UCSD-AML1 (cell line): Measurements from ENCODE around the gene OSBPL10.
"Not testable (repeated sequence)": the region's sequence is repeated elsewhere in the genome, so short reads cannot be mapped to it uniquely, and the experiment has no call there.

ENCODE experiments used
- DNase-seq: peaks from one replicate; lab custom pipeline; 2025; ENCODE audit not compliant: unreplicated experiment; lab: John Stamatoyannopoulos, UW

Gene OSBPL10

GRCh38 chr3:31861826-31862225 is 119.2 kb downstream of the OSBPL10 start:
- DNase-seq, result no peak

- not testable (repeated sequence) for DNase-seq
Measured at GRCh38 chr3:31860642-31861041, 120.4 kb downstream of the OSBPL10 start.

DNA sequence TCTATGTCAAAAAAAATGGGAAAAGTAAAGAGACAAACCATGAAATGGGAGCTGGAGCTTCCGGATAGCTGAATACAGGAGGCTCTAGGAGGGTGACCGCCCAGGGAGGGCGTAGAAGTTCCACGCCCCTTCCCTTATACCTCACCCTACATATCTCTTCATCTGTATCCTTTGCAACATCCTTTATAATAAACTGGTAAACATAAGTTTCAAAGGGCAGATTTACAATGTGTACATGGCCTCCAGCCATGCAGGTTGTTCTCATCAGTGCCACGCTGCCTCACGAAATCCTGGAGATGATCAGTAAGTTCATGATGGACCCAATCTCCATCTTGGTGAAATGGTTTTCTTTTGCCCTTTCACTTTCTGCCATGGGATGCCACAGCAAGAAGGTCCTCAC is 121.8 kb downstream of the OSBPL10 start:
- DNase-seq, result no peak

DNA sequence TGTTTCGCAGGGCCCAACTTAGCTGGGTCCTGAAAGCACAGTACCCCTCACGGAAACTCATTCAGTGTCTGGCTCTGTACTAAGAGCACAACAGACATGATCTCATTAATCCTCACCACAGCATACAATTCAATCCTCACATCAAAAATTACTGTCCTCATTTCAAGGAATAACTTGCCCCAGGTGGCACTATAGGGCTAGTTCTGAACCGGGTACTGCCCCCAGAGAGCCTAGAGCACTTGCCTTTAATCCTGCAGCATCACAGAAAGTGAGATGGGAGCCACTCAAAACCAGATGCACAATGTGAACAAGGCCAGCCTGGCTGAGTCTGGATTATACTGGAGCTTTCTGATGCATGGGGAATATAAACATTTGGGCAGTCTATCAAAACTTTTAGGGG is 122.6 kb downstream of the OSBPL10 start:
- DNase-seq, result no peak

- no peak for DNase-seq
Measured at GRCh38 chr3:31853580-31853979, 127.5 kb downstream of the OSBPL10 start.

GRCh38 chr3:31851278-31851677 is 129.8 kb downstream of the OSBPL10 start:
- DNase-seq, result no peak

DNA sequence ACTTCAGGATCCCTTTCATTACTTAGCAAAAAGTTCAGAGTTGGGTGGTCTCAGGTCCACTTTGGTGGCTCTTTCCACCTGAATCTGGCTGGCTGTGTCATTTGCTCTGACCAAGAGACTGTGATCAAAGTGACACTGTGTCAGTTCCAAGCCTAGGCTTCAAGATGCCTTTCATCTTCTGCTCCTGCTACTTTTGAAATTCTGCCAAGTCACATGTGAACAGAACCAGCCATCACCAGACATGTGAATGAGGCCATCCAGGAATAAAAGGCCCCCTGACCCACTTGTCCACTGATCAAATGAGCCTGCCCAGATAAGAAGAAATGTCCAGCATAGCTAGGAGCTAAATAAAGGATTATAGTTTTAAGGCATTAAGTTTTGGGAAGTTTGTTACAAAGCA is 132.2 kb downstream of the OSBPL10 start:
- DNase-seq, result no peak

DNA sequence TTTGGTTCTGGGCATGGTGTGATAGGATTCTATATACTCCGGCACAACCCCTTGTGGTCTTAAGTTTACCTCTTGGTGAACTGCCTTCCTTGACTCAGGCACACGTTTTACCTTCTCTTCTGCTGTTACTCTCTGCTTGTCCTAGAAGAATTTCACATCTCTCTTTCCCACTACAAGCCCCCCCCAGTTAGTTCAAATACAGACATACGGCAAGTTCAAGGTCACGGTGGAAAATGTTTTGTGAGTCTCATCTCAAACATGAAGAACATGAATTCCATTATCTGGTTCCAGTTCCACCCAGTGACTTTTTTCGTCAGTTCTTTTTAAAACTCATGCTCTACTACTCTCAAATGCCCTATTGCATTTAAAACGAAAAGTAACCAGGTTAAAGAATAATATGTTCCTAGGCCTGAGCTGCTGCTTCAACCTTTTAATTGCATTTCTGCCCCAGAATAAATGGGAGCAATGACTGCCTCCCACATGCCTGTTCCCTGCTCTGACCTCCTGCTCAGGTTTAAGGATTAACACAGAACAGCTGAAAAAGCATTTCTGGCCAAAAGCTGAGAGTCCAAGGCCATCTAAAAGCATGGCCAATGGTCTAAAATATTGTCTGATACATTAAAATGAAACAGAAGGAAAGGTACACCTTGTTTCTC is 132.8 kb downstream of the OSBPL10 start:
- DNase-seq, result no peak

- no peak for DNase-seq
Measured at GRCh38 chr3:31847760-31848159, 133.3 kb downstream of the OSBPL10 start.

- no peak for DNase-seq
Measured at GRCh38 chr3:31841515-31841914, 139.5 kb downstream of the OSBPL10 start.

DNA sequence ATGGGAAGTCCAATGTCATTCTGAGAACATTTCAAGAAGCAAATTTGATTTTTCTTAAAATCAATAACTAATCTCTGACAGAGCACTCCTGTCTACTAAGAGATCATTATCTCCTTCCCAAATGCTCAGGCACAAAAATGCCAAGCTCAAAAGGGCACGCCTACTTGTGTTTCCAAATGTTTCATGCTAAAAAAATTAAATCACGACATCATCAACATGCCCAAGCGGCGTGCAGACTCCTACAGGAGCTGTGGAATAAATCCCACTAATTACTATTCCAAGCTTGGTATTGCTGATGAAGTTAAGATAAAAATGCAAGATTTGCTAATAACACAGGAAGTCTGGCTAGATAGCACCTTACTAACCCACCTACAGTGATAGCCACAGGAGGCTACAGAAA is 140.8 kb downstream of the OSBPL10 start:
- DNase-seq, result no peak

DNA sequence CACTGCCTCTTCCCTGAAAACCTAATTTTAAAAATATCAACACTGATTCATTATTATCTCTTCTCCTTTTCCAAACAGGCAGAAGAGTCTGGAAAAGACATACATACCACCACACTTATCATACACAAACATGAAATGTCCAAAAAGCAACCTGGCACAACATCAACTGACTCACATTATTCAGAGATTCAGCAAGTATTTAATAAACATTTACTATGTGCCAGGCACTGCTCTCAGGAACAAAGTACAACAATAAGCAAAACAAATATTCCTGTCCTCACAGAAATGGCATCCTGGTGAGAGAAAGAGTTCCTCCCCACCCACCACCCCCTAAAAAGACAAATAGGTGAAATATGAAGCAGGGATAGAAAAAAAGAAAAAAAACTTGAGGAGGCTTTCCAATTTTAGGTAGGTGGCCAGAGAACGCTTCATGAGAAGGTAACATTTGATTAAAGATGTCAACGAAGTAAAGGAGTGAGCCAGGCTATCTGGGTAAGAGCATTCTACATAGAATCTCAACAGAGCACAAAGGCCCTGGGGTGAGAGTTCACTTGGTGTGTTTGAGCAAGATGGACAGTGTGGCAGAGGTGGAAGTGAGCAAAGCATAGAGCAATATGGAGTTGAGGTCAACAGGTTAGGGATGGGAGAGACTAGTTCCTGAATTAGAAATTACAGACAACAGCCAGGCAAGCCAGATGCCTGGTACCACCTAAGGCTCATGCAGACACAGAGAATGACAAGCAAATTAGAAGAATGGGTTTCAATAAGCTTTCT is 141.7 kb downstream of the OSBPL10 start:
- no peak for DNase-seq

DNA sequence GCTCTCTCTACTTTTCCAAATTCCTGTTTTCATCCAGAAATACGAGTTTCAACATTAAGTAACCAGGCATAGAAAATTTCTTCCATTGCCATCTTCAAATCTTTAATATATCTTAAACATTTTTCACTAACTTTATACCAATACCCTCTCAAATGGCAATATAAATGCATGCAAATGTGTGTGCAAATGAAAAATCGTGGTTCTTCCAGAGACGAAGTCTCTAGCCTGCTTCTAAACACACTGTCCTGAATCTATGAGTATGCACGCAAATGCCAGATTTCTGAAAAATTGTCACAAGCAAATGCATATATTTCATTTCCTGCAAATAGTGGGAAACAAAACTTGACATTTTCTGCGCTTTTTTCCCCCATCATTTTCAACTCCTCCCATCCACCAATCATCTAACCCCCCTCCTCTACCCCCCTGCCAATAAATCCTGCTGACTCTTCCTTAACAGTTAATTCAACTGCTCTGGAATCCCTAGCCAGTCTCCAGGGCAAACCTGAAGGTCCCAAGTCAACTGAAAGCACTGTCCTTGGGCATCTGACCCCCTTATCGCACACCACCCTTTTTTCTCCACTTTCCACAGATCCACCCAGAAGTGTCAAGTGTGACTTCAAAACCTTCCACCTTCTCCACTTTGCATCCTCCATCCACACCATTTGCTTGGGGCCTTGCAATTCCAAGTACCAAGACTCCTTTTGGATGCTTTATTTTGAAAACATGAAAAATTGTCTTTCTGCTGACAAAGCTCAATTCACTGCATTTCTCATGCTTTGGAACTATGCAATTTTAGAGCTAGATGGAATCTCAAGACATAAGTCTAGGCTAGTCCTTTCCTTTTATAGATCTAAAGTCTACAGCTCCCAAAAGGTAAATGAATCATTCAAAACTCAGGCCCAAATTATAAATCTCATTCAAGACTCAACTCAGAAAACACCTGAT is 144.7 kb downstream of the OSBPL10 start:
- DNase-seq, result no peak

GRCh38 chr3:31833391-31834190 is 147.5 kb downstream of the OSBPL10 start:
- DNase-seq, result no peak

DNA sequence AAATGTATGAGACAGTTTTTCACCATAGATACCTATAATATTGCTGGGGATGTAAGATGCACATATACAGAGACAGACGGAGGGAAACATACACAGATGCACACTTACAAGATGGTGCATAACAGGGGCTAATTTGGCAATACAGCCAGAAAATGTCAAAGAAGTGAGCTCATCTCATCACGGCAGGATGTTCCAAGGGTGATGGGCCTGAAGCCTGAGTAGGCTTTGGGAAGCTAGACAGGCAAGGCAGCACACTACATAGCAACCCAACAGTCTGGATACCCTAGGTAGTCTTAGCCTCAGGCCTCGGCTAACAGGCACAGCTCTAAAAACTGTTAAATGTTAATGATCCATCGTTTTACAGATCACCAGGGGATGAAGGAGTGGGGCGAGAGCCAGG is 148.5 kb downstream of the OSBPL10 start:
- no peak for DNase-seq

DNA sequence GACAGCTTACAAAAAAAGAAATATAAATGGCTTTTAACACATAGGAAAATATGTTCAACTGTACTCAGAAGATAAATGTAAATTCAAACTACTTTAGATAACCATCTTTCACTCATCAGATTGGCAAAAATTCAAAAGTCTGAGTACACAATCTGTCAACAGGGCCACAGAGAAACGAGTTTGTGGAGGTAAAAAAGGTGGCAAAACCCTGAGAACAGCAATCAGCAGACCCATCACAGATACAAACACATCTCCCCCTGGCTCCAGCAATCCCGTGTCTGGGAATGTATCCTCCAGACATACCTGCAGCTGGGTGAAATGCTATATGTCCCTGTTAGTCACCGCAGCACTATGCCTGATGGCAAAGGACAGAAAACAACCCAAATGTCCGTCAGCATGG is 149.5 kb downstream of the OSBPL10 start:
- no peak for DNase-seq

DNA sequence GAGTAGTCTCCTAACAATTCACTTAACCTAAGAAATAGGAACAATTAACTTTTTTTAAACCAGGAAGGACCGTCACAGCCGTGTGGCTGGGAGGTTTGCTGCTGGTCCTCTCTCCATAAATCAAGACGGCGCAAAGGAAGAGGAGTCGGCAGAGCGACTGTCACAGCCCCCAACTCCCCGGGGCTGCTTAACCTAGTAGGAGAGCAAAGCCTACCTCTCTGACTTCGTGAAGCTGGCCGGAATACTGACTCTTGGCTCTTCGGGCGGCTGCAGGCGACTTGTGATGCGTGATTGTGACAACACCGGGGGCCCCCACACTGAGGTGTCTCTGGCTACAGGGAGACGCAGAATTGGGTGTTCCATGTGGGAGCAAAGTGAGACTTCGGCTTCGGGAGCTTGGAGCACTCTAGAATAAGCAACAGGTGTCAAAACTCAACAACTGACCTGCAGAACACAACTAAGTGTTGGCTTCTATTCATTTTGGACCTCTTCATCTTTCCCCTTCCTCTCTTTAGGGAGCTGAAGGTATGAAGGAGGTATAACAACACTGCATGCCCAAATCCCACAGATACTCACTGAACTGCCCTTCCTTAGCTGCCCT is 151.1 kb downstream of the OSBPL10 start:
- no peak for DNase-seq

DNA sequence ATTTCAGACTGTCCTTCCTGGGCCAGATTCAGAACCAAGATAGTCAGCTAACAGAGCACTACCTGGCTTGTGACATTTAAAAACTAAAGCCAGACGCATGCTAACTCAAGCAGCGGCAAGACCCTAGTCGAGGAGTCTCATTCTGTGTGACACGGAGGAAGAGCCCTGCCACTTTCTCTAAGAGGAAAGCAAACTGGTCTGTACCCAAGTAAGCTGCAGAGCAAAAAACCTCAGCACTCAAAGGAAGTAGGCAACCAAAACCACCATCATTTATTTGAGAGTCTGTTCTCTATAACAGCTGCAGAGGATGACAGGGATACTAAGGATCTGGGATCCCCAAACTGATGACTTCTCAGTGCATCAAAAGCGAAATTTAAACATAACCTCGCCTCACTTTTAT is 152.1 kb downstream of the OSBPL10 start:
- DNase-seq, result no peak

DNA sequence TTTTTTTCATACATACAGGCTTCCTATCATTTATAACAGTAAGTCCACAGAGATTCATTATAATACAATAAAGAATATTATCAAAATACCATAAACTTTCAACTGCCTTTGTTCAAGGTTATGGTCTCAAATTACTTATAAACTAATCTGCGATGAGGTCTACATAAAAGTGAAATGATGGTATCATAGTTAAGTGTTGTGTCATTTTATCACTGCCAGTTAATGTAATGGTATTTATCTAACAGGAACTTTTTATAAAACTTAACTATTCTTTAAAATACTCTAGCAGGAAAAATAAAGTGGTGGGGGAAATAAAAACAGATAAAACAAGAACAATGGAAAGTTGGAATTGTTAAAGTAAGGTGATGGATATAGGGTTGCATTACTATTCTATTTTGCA is 153.1 kb downstream of the OSBPL10 start:
- no peak for DNase-seq

DNA sequence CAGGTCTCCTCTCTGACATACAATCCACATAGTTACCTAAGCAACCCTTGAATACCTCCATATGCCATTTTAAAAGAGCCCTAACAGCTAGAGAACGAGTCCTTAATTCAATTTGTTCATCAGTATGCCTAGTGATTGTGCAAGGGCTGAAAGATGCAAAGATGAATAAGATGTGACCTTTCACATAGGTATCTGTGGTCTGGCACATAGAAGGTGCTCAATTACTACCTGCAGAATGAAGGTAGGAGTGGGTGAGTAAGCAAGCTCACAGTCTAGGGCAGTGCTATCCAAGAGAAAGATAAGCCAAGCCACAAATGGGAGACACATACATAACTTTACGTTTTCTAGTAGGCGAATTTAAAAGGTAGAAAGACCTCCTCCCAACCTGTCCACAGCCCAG is 157.9 kb downstream of the OSBPL10 start:
- no peak for DNase-seq
